CD14-positive monocyte (primary cell): ENCODE results near the gene GPLD1. TPM values are rescaled to one million over a fixed set of nuclear protein-coding genes. Genes with fewer than 3 reads are reported as not detected.

ENCODE experiments used
- DNase-seq, 3 donors: peaks; one replicate each; pipeline ENCODE4 v3.0.0-alpha.2; 2011 to 2022
- H2AFZ ChIP-seq: 2 replicates; pipeline ENCODE4 v1.6.0; 2012; ENCODE audit warnings: mild to moderate bottlenecking, low read depth, low read length, inconsistent platforms; ENCODE audit not compliant: insufficient read depth, poor library complexity, severe bottlenecking
- H3K27ac ChIP-seq, 2 donors: 1 replicate in 1 of 2; 2 replicates in 1 of 2; pipeline ENCODE4 v1.5.1; 2012 to 2013; ENCODE audit warnings: low read length in 2 of 2, control low read depth in 1 of 2, inconsistent platforms in 1 of 2, low read depth in 1 of 2, mild to moderate bottlenecking in 1 of 2
- H3K27me3 ChIP-seq, 2 donors: one replicate each; pipeline versions ENCODE4 v1.6.0 to v1.6.1; 2011 to 2013; ENCODE audit warnings: low read length in 2 of 2; ENCODE audit not compliant: control insufficient read depth in 2 of 2, insufficient read depth in 2 of 2
- H3K36me3 ChIP-seq, 2 donors: replicated peaks in 1 of 2; 1 replicate in 1 of 2; 2 replicates in 1 of 2; pipeline versions ENCODE4 v1.5.1 to v1.6.1; 2012 to 2013; ENCODE audit warnings: low read length in 2 of 2, control low read depth in 1 of 2, inconsistent platforms in 1 of 2, mild to moderate bottlenecking in 1 of 2; ENCODE audit not compliant: insufficient read depth in 2 of 2, control insufficient read depth in 1 of 2
- H3K4me1 ChIP-seq, 2 donors: 1 replicate in 1 of 2; 2 replicates in 1 of 2; pipeline versions ENCODE4 v1.5.1 to v1.6.1; 2012 to 2013; ENCODE audit warnings: low read length in 2 of 2, control low read depth in 1 of 2, inconsistent platforms in 1 of 2, mild to moderate bottlenecking in 1 of 2, moderate library complexity in 1 of 2; ENCODE audit not compliant: insufficient read depth in 2 of 2, control insufficient read depth in 1 of 2
- H3K4me2 ChIP-seq: replicated peaks from 2 replicates; pipeline ENCODE3; 2012; ENCODE audit warnings: low read length, moderate library complexity, mild to moderate bottlenecking; ENCODE audit not compliant: poor library complexity, severe bottlenecking; ENCODE audit errors: extremely low read depth
- H3K4me3 ChIP-seq, 3 experiments: fragments of 200-600 bp in 1 of 3; sonication (generic) in 1 of 3; replicated peaks in 1 of 3; 1 replicate in 2 of 3; 2 replicates in 1 of 3; pipeline ENCODE4 v1.5.1; 2011 to 2013; ENCODE audit warnings: low read length in 3 of 3, mild to moderate bottlenecking in 3 of 3, control low read depth in 2 of 3, low read depth in 2 of 3, inconsistent platforms in 1 of 3, moderate library complexity in 1 of 3
- H3K79me2 ChIP-seq: 2 replicates; pipeline ENCODE4 v1.6.0; 2012; ENCODE audit warnings: mild to moderate bottlenecking, control low read depth, inconsistent platforms, low read length, moderate library complexity; ENCODE audit not compliant: insufficient read depth
- H3K9ac ChIP-seq: 2 replicates; pipeline ENCODE4 v1.6.0; 2017; ENCODE audit warnings: low read length, mild to moderate bottlenecking; ENCODE audit not compliant: insufficient read depth, poor library complexity, severe bottlenecking
- H3K9me3 ChIP-seq, 2 donors: replicated peaks in 1 of 2; 1 replicate in 1 of 2; 2 replicates in 1 of 2; pipeline versions ENCODE4 v1.5.1 to v1.6.1; 2012 to 2013; ENCODE audit warnings: low read length in 2 of 2, control low read depth in 1 of 2; ENCODE audit not compliant: control insufficient read depth in 1 of 2, insufficient read depth in 1 of 2
- H4K20me1 ChIP-seq: 2 replicates; pipeline ENCODE4 v1.6.0; 2012; ENCODE audit warnings: mild to moderate bottlenecking, low read length, control low read depth, moderate library complexity; ENCODE audit not compliant: insufficient read depth
- H3K27ac Mint-ChIP-seq, 7 donors: one replicate each; pipeline ENCODE4 v1.8.0; 2020; ENCODE audit warnings: mild to moderate bottlenecking in 7 of 7, mixed read lengths in 7 of 7, moderate library complexity in 6 of 7, inconsistent platforms in 2 of 7
- H3K27me3 Mint-ChIP-seq, 3 donors: one replicate each; pipeline ENCODE4 v1.8.0; 2021 to 2022; ENCODE audit warnings: low read depth in 3 of 3, mild to moderate bottlenecking in 3 of 3, mixed read lengths in 3 of 3, moderate library complexity in 3 of 3, inconsistent platforms in 1 of 3
- H3K36me3 Mint-ChIP-seq, 2 donors: one replicate each; pipeline ENCODE4 v1.8.0; 2020; ENCODE audit warnings: mixed read lengths in 2 of 2, inconsistent platforms in 1 of 2, mild to moderate bottlenecking in 1 of 2
- H3K4me1 Mint-ChIP-seq: one replicate; pipeline ENCODE4 v1.8.0; 2020; ENCODE audit warnings: mild to moderate bottlenecking, mixed read lengths
- H3K4me3 Mint-ChIP-seq, 2 donors: one replicate each; pipeline ENCODE4 v1.8.0; 2020; ENCODE audit warnings: mild to moderate bottlenecking in 2 of 2, mixed read lengths in 2 of 2, moderate library complexity in 1 of 2
- H3K9me3 Mint-ChIP-seq, 7 donors: one replicate each; pipeline ENCODE4 v1.8.0; 2020 to 2022; ENCODE audit warnings: mixed read lengths in 7 of 7, mild to moderate bottlenecking in 6 of 7, moderate library complexity in 6 of 7, inconsistent platforms in 2 of 7
- WGBS: methylation state at CpG from one replicate; pipeline ENCODE4 v1.1.5; 2013; ENCODE audit warnings: missing lambda C conversion rate; ENCODE audit not compliant: insufficient coverage; 5-methylcytosine and 5-hydroxymethylcytosine counted together
- intact Hi-C, 2 donors: fragments of 100-400 bp; cut with micrococcal nuclease; formaldehyde crosslinking; loops; one replicate each; pipeline versions ENCODE4 v1.15.0 to v1.15.1; 2023
- polyA plus RNA-seq, 3 donors: library from polyadenylated mRNA; depleted of rRNA in 1 of 3; unstranded in 2 of 3; stranded (reverse) in 1 of 3; fragments of 300-500 nt in 2 of 3; fragments of >200 nt in 1 of 3; fragmentation: Illumina TruSeq in 2 of 3; gene quantifications; 1 replicate in 2 of 3; 2 replicates in 1 of 3; pipeline ENCODE4 v1.2.3, GENCODE V29; 2012 to 2021
- TF ChIP-seq, protein P1 (sequence below): fragments of 200-600 bp; IDR thresholded peaks from one replicate; pipeline ENCODE4 v1.8.0; 2022; ENCODE audit warnings: antibody characterized with exemption, mild to moderate bottlenecking

The GPLD1 gene
- polyA plus RNA-seq, 3 donors = not detected

DNA sequence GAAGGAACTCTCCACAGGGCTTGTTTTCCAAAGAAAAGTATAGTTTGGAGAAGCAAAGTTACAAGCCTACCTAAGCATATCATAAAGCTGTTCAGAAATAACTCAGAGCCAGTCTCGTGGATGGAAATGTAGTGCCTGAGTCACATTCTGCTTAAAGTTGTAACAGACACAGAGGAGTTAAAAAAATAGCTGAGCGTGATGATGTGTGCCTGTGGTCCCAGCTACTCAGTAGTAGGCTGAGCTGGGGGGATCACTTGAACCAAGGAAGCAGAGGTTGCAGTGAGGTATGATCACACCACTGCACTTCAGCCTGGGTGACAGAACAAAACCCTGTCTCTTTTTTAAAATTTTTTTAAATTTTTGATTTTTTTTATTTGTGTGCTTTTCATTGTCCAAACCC, 12.0 kb upstream of the GPLD1 start:
- DNase-seq = no peak
- Mint-ChIP-seq H3K27me3 (peaks cover 0 to 6% (median under 1%) of the 10 kb centered on the region in 3 donors), H3K27ac (no peak overlapping the region), H3K4me3 (no peak overlapping the region), H3K36me3 (no peaks in the 10 kb centered on the region), H3K9me3 (peaks cover 2 to 9% (median 7%) of the 10 kb centered on the region in 7 donors), H3K4me1 (no peaks in the 10 kb centered on the region)
- no peaks in the 10 kb centered on the region for H3K4me1 ChIP-seq
- peaks cover 0 to under 1% of the 10 kb centered on the region in 2 donors for H3K27me3 ChIP-seq
- H3K9me3 ChIP-seq = peaks cover 0 to 4% of the 10 kb centered on the region in 2 donors
- 100% methylated on average over 1 of the region's 2 CpGs for WGBS
- TF ChIP-seq, protein P1, sequence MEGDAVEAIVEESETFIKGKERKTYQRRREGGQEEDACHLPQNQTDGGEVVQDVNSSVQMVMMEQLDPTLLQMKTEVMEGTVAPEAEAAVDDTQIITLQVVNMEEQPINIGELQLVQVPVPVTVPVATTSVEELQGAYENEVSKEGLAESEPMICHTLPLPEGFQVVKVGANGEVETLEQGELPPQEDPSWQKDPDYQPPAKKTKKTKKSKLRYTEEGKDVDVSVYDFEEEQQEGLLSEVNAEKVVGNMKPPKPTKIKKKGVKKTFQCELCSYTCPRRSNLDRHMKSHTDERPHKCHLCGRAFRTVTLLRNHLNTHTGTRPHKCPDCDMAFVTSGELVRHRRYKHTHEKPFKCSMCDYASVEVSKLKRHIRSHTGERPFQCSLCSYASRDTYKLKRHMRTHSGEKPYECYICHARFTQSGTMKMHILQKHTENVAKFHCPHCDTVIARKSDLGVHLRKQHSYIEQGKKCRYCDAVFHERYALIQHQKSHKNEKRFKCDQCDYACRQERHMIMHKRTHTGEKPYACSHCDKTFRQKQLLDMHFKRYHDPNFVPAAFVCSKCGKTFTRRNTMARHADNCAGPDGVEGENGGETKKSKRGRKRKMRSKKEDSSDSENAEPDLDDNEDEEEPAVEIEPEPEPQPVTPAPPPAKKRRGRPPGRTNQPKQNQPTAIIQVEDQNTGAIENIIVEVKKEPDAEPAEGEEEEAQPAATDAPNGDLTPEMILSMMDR = no peak
- intact Hi-C loops = no loop called here
- no peaks in the 10 kb centered on the region for H3K36me3 ChIP-seq
- H3K4me2 ChIP-seq = no peak overlapping the region
- H3K27ac ChIP-seq = no peak overlapping the region
- no peak overlapping the region for H3K9ac ChIP-seq
- H3K79me2 ChIP-seq = no peaks in the 10 kb centered on the region
- H2AFZ ChIP-seq = no peak overlapping the region
- no peaks in the 10 kb centered on the region for H4K20me1 ChIP-seq
- H3K4me3 ChIP-seq = no peak overlapping the region

DNA sequence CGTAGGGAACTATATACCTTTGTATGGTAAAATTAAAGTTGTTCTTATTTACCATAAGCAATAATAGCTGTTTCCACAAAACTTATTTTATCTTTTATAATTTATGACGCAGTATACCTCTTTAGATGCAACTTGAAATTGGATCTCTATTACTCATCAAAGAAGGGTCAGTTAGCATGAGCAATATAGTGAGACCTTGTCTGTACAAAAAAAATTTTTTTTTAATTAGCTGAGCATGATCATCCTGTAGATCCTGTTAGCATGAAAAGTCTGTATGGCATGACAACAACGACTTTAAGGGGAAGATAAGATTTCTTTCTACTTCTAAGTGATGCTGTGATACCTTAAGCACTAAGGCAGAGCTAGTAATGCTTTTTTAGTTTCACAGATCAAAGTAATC, 11.3 kb upstream of the GPLD1 start:
- no peaks in the 10 kb centered on the region for H3K36me3 ChIP-seq
- no peak for DNase-seq
- H3K79me2 ChIP-seq = no peaks in the 10 kb centered on the region
- no peak overlapping the region for H3K4me2 ChIP-seq
- Mint-ChIP-seq H3K27me3 (peaks cover 2 to 11% (median 7%) of the 10 kb centered on the region in 3 donors), H3K9me3 (peaks cover 2 to 9% (median 7%) of the 10 kb centered on the region in 7 donors), H3K27ac (no peak overlapping the region), H3K4me3 (no peak overlapping the region), H3K4me1 (peaks cover 1% of the 10 kb centered on the region), H3K36me3 (no peaks in the 10 kb centered on the region)
- no peak overlapping the region for H2AFZ ChIP-seq
- TF ChIP-seq, protein P1 = no peak
- H3K27ac ChIP-seq = no peak overlapping the region
- no peak overlapping the region for H3K4me3 ChIP-seq
- peaks cover 1 to 2% of the 10 kb centered on the region in 2 donors for H3K4me1 ChIP-seq
- H3K27me3 ChIP-seq = peaks cover 0 to 7% of the 10 kb centered on the region in 2 donors
- H3K9ac ChIP-seq = no peak overlapping the region
- no CpG with 5 or more reads among the region's 3 CpGs for WGBS
- peaks cover 0 to 4% of the 10 kb centered on the region in 2 donors for H3K9me3 ChIP-seq
- H4K20me1 ChIP-seq = no peaks in the 10 kb centered on the region
- intact Hi-C loops = no loop called here
